SK-N-SH treated with all-trans-retinoic acid at 6 μM for 48 hours (cell line): ENCODE results near the gene BPI.

Source experiments
- ARNTL ChIP-seq: fragments of 450-650 bp; formaldehyde crosslinking; IDR thresholded peaks from 2 replicates; pipeline ENCODE4 v1.5.0; 2020; ENCODE audit warnings: low read depth, mild to moderate bottlenecking, moderate library complexity, borderline replicate concordance
- CREB5 ChIP-seq: fragments of 250-450 bp; sonication (Bioruptor Pico); IDR thresholded peaks from 2 replicates; pipeline ENCODE4 v1.5.1; 2020; ENCODE audit warnings: low read depth, mild to moderate bottlenecking, moderate library complexity
- CSDC2 ChIP-seq: fragments of 250-450 bp; sonication (Bioruptor Pico); IDR thresholded peaks from 2 replicates; pipeline ENCODE4 v1.5.0; 2020; ENCODE audit warnings: mild to moderate bottlenecking, moderate library complexity
- ISL1 ChIP-seq: fragments of 250-450 bp; sonication (Bioruptor Pico); IDR thresholded peaks from 2 replicates; pipeline ENCODE4 v2.1.2; 2022; ENCODE audit warnings: mild to moderate bottlenecking, moderate library complexity
- OSR1 ChIP-seq: fragments of 250-450 bp; sonication (Bioruptor Pico); IDR thresholded peaks from 2 replicates; pipeline ENCODE4 v1.8.0; 2022; ENCODE audit warnings: moderate library complexity, mild to moderate bottlenecking, inconsistent platforms
- PATZ1 ChIP-seq: fragments of 250-450 bp; sonication (Bioruptor Pico); IDR thresholded peaks from 2 replicates; pipeline ENCODE4 v1.8.0; 2020; ENCODE audit warnings: mild to moderate bottlenecking, moderate library complexity, borderline replicate concordance
- RARB ChIP-seq: fragments of 250-450 bp; sonication (Bioruptor Pico); IDR thresholded peaks from 2 replicates; pipeline ENCODE4 v1.8.0; 2021; ENCODE audit warnings: mild to moderate bottlenecking, moderate library complexity

GRCh38 chr20:38275815-38276550, 28.0 kb upstream of the BPI start:
- TF ChIP-seq RARB (CRISPR knock-in tag) (no peak), PATZ1 (CRISPR knock-in tag) (no peak), CREB5 (CRISPR knock-in tag) (no peak), CSDC2 (CRISPR knock-in tag) (no peak), ISL1 (CRISPR knock-in tag) (no peak), OSR1 (CRISPR knock-in tag) (no peak), ARNTL (CRISPR knock-in tag) (no peak)
